HepG2 (cell line): ENCODE results near the gene PPP1R3F. TPM values are rescaled to one million over a fixed set of nuclear protein-coding genes. Genes with fewer than 3 reads are reported as not detected.
A peak's percentile ranks its signal among the peaks of the same experiment; 100 is the strongest.

Experiments
- ATAC-seq: fragments of 200-7000 bp; cut with Tn5 transposase; 3 replicates; pipeline ENCODE4 v1.9.1; 2020; ENCODE audit warnings: mild to moderate bottlenecking, moderate library complexity
- BruUV-seq: library from RNA; stranded (reverse); fragments of 400-500 nt; replicated peaks from 2 replicates; lab custom pipeline; 2021; lab: Mats Ljungman, UMichigan
- CTCF ChIA-PET: fragments of 300-600 bp; formaldehyde crosslinking; extraction: SDS; loops from one replicate; lab custom pipeline; 2021; ENCODE audit warnings: low total read pairs, inconsistent platforms, low intra/inter-chr PET ratio; lab: Yijun Ruan, JAX
- POLR2A ChIA-PET: fragments of 350-600 bp; sonication (Branson Sonifier 250); formaldehyde crosslinking; loops from one replicate; lab custom pipeline; 2020; ENCODE audit warnings: antibody characterized with exemption, inconsistent platforms; lab: Yijun Ruan, JAX
- DNase-seq: peaks from one replicate; pipeline ENCODE4 v3.0.0-alpha.2; 2015; ENCODE audit warnings: low spot score
- FAIRE-seq: peaks from 3 replicates; lab custom pipeline; 2011; peaks lifted over from hg19 to GRCh38; lab: Jason Lieb, UNC
- H2AFZ ChIP-seq: one replicate; pipeline ENCODE4 v1.6.1; 2011; ENCODE audit warnings: low read length, inconsistent platforms
- H3K27ac ChIP-seq: fragments of 300-600 bp; 3 replicates; pipeline ENCODE4 v1.8.0; 2011; ENCODE audit warnings: mixed run types, mild to moderate bottlenecking, mixed read lengths, low read length, inconsistent platforms; ENCODE audit not compliant: insufficient read depth; ENCODE audit errors: extremely low read length
- H3K27me3 ChIP-seq, 2 experiments: fragments of 200-600 bp in 1 of 2; 2 replicates in 1 of 2; 3 replicates in 1 of 2; pipeline versions ENCODE4 v1.6.0 to v1.8.0; 2011; ENCODE audit warnings: low read length in 2 of 2, mild to moderate bottlenecking in 2 of 2, moderate library complexity in 2 of 2, inconsistent platforms in 1 of 2; ENCODE audit not compliant: insufficient read depth in 2 of 2, control insufficient read depth in 1 of 2
- H3K36me3 ChIP-seq, 2 experiments: fragments of 200-600 bp in 1 of 2; replicated peaks in 1 of 2; 2 replicates in 1 of 2; 3 replicates in 1 of 2; pipeline versions ENCODE4 v1.5.1 to v1.8.0; 2011; ENCODE audit warnings: low read length in 2 of 2, inconsistent platforms in 1 of 2; ENCODE audit not compliant: insufficient read depth in 2 of 2, control insufficient read depth in 1 of 2
- H3K4me1 ChIP-seq: 2 replicates; pipeline ENCODE4 v1.5.1; 2012; ENCODE audit warnings: low read length, inconsistent platforms; ENCODE audit not compliant: insufficient read depth
- H3K4me2 ChIP-seq: 2 replicates; pipeline ENCODE4 v1.6.0; 2011; ENCODE audit warnings: low read depth, low read length, inconsistent platforms
- H3K4me3 ChIP-seq, 3 experiments: fragments of 200-600 bp in 1 of 3; sonication (generic), shearing (Covaris generic) in 1 of 3; replicated peaks in 1 of 3; 2 replicates each; pipeline ENCODE4 v1.5.1; 2011 to 2016; ENCODE audit warnings: low read length in 3 of 3, inconsistent platforms in 2 of 3, low read depth in 2 of 3, mild to moderate bottlenecking in 2 of 3, control low read depth in 1 of 3, mixed read lengths in 1 of 3; ENCODE audit not compliant: insufficient read depth in 1 of 3
- H3K79me2 ChIP-seq: one replicate; pipeline ENCODE4 v1.6.1; 2011; ENCODE audit warnings: low read length, inconsistent platforms; ENCODE audit not compliant: insufficient read depth
- H3K9ac ChIP-seq: 2 replicates; pipeline ENCODE4 v1.6.0; 2011; ENCODE audit warnings: mild to moderate bottlenecking, low read depth, low read length, inconsistent platforms; ENCODE audit not compliant: insufficient read depth
- H3K9me3 ChIP-seq: 2 replicates; pipeline ENCODE4 v1.5.1; 2012; ENCODE audit warnings: mild to moderate bottlenecking, low read length
- H4K20me1 ChIP-seq: 2 replicates; pipeline ENCODE4 v1.6.0; 2011; ENCODE audit warnings: inconsistent platforms, mild to moderate bottlenecking, low read length, moderate library complexity; ENCODE audit not compliant: insufficient read depth
- CCDC6 ChIP-seq: sonication (generic); formaldehyde crosslinking; IDR thresholded peaks from 2 replicates; pipeline ENCODE4 v1.8.1; 2022; ENCODE audit warnings: mild to moderate bottlenecking, missing genetic modification reagents, moderate library complexity
- FOXP1 ChIP-seq, 2 experiments: fragments of 450-650 bp in 1 of 2; IDR thresholded peaks; 2 replicates each; pipeline ENCODE4 v1.6.1; 2017 to 2018; ENCODE audit warnings: antibody characterized with exemption in 1 of 2
- NRL ChIP-seq: sonication (generic); formaldehyde crosslinking; IDR thresholded peaks from 2 replicates; pipeline ENCODE4 v1.5.0; 2020; ENCODE audit warnings: missing genetic modification reagents, mild to moderate bottlenecking, moderate library complexity, borderline replicate concordance
- PCBP1 ChIP-seq: fragments of 200-400 bp; formaldehyde crosslinking; IDR thresholded peaks from 2 replicates; pipeline ENCODE4 v1.6.1; 2017; ENCODE audit warnings: mild to moderate bottlenecking, low read depth, low read length, borderline replicate concordance
- U2AF2 ChIP-seq: fragments of 200-400 bp; formaldehyde crosslinking; IDR thresholded peaks from 2 replicates; pipeline ENCODE4 v1.6.1; 2017; ENCODE audit warnings: low read depth, mild to moderate bottlenecking, low read length
- ZFP41 ChIP-seq: sonication (generic); formaldehyde crosslinking; IDR thresholded peaks from 2 replicates; pipeline ENCODE4 v1.4.0; 2020; ENCODE audit warnings: mild to moderate bottlenecking, missing genetic modification reagents, borderline replicate concordance
- ZNF616 ChIP-seq: sonication (generic); formaldehyde crosslinking; IDR thresholded peaks from 2 replicates; pipeline ENCODE4 v1.5.0; 2020; ENCODE audit warnings: low read depth, mild to moderate bottlenecking, missing genetic modification reagents
- ZNF652 ChIP-seq: IDR thresholded peaks from 2 replicates; pipeline ENCODE4 v1.6.1; 2016; ENCODE audit warnings: low read depth, borderline replicate concordance
- WGBS: methylation state at CpG from one replicate; pipeline ENCODE4 v1.1.6; 2017; ENCODE audit warnings: low lambda C conversion rate; 5-methylcytosine and 5-hydroxymethylcytosine counted together
- in situ Hi-C: cut with HindIII; loops from 2 replicates; pipeline ENCODE4 v1.10.0; 2017; ENCODE audit warnings: low pct_unique_long_range_greater_than_20kb; ENCODE audit not compliant: extremely low pct_ligation_motif_present
- intact Hi-C: fragments of 100-400 bp; cut with micrococcal nuclease; formaldehyde crosslinking; loops from one replicate; pipeline ENCODE4 v1.10.0; 2022; ENCODE audit not compliant: unreplicated experiment
- polyA plus RNA-seq, 8 experiments: library from polyadenylated mRNA; depleted of rRNA in 3 of 8; stranded (reverse) in 7 of 8; unstranded in 1 of 8; fragments of >200 nt; fragmentation: Illumina TruSeq in 4 of 8; extraction: Trizol in 4 of 8; gene quantifications; 2 replicates each; pipeline versions ENCODE4 v1.2.1 to v1.2.3, GENCODE V29; 2011 to 2016; ENCODE audit warnings: low read depth in 4 of 8, missing spikeins in 1 of 8, mixed read lengths in 1 of 8; ENCODE audit not compliant: insufficient read depth in 1 of 8
- total RNA-seq, 5 experiments: library from RNA; depleted of rRNA; stranded (reverse); fragments of >200 nt; fragmentation: Illumina TruSeq; extraction: Trizol; gene quantifications; 2 replicates each; pipeline ENCODE4 v1.2.3, GENCODE V29; 2016; ENCODE audit warnings: low read depth in 1 of 5
- TF ChIP-seq, protein P1 (sequence below): sonication (generic); formaldehyde crosslinking; IDR thresholded peaks from 2 replicates; pipeline ENCODE4 v1.5.0; 2020; ENCODE audit warnings: mild to moderate bottlenecking, missing genetic modification reagents

The PPP1R3F gene
- total and polyA plus RNA-seq, 2 of the 13 experiments (the other 11 are each of a cell fraction or from before 2014, with no cell fraction given), result 0.82 to 0.84 TPM

GRCh38 chrX:49268702-49269009, 937 bp upstream of the PPP1R3F start:
- H2AFZ ChIP-seq, result peak overlapping the region; percentile 42
- ChIA-PET POLR2A (interaction anchor here (0.8 to 2.2 kb wide), 10 partner anchors 10 to 610 kb away, joined by 3 to 21 read pairs (median 5); partner anchors contain the start of gene CCDC22), CTCF (no interaction called here)
- intact Hi-C loops, result loop anchor here (5.0 kb wide), 1 partner anchor 76 kb away; no protein-coding TSS in a partner anchor
- 8% methylated on average over 4 of the region's 4 CpGs for WGBS
- DNase-seq (no peak), ATAC-seq (no peak), FAIRE-seq (no peak)
- no peaks in the 10 kb centered on the region; a peak in 1 of 5 replicates for H3K27me3 ChIP-seq
- no peaks in the 10 kb centered on the region for H3K9me3 ChIP-seq
- TF ChIP-seq ZNF652 (CRISPR knock-in tag), result no peak
- no peak for TF ChIP-seq CCDC6 (CRISPR knock-in tag)
- TF ChIP-seq U2AF2, result no peak
- TF ChIP-seq ZNF616, result no peak
- TF ChIP-seq NRL (CRISPR knock-in tag), result no peak
- no peak for TF ChIP-seq PCBP1
- no peak for TF ChIP-seq ZFP41 (CRISPR knock-in tag)
- peak overlapping the region; percentile 73 for H3K9ac ChIP-seq
- BruUV-seq, result TSS peak; percentile 97
- H4K20me1 ChIP-seq, result no peaks in the 10 kb centered on the region
- H3K27ac ChIP-seq, result peak overlapping the region; percentile 65
- in situ Hi-C loops, result no loop called here
- peak overlapping the region; percentile 89 for H3K4me2 ChIP-seq
- peaks cover 43% of the 10 kb centered on the region for H3K4me1 ChIP-seq
- H3K36me3 ChIP-seq, result no peaks in the 10 kb centered on the region
- H3K4me3 ChIP-seq, result peak overlapping the region; percentile 42 to 75 (median 55); a peak in 5 of 6 replicates
- peaks cover 12% of the 10 kb centered on the region for H3K79me2 ChIP-seq

GRCh38 chrX:49269010-49269766, 405 bp upstream of the PPP1R3F start:
- ChIA-PET POLR2A (interaction anchor here (0.8 to 2.2 kb wide), 10 partner anchors 11 to 609 kb away, joined by 3 to 21 read pairs (median 5); partner anchors contain the start of gene CCDC22), CTCF (no interaction called here)
- Histone ChIP-seq H3K36me3 (no peaks in the 10 kb centered on the region), H3K9me3 (no peaks in the 10 kb centered on the region), H3K27me3 (no peaks in the 10 kb centered on the region; a peak in 1 of 5 replicates), H3K79me2 (peaks cover 12% of the 10 kb centered on the region), H3K27ac (peak overlapping the region; percentile 91), H3K4me2 (peak overlapping the region; percentile 89), H2AFZ (peak overlapping the region; percentile 42), H3K9ac (peak overlapping the region; percentile 85), H3K4me1 (peaks cover 43% of the 10 kb centered on the region), H4K20me1 (no peaks in the 10 kb centered on the region), H3K4me3 (peak overlapping the region; percentile 57 to 82 (median 71); a peak in 5 of 6 replicates)
- intact Hi-C loops, result loop anchor here (5.0 kb wide), 1 partner anchor 77 kb away; no protein-coding TSS in a partner anchor
- BruUV-seq, result no TSS peak
- FAIRE-seq, result peak; percentile 92
- DNase-seq, result peak; percentile 94
- WGBS, result under 1% methylated on average over 45 of the region's 45 CpGs
- ATAC-seq, result peak; percentile 94
- in situ Hi-C loops, result no loop called here
- TF ChIP-seq FOXP1 (IDR thresholded peaks at IDR 0.05) (no peak), FOXP1 (CRISPR knock-in tag; IDR thresholded peaks at IDR 0.05) (no peak)
- TF ChIP-seq, protein P1, sequence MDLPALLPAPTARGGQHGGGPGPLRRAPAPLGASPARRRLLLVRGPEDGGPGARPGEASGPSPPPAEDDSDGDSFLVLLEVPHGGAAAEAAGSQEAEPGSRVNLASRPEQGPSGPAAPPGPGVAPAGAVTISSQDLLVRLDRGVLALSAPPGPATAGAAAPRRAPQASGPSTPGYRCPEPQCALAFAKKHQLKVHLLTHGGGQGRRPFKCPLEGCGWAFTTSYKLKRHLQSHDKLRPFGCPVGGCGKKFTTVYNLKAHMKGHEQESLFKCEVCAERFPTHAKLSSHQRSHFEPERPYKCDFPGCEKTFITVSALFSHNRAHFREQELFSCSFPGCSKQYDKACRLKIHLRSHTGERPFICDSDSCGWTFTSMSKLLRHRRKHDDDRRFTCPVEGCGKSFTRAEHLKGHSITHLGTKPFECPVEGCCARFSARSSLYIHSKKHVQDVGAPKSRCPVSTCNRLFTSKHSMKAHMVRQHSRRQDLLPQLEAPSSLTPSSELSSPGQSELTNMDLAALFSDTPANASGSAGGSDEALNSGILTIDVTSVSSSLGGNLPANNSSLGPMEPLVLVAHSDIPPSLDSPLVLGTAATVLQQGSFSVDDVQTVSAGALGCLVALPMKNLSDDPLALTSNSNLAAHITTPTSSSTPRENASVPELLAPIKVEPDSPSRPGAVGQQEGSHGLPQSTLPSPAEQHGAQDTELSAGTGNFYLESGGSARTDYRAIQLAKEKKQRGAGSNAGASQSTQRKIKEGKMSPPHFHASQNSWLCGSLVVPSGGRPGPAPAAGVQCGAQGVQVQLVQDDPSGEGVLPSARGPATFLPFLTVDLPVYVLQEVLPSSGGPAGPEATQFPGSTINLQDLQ, result no peak
